GM18505 (cell line): Measurements from ENCODE around the gene TEAD1.

ENCODE experiments used
- ATAC-seq: cut with Tn5 transposase; IDR thresholded peaks from one replicate; pipeline ENCODE4 v1.9.1; 2021; ENCODE audit not compliant: unreplicated experiment
- POLR2A ChIP-seq: IDR thresholded peaks from 4 replicates; pipeline ENCODE4 v1.6.1; 2011; ENCODE audit warnings: borderline replicate concordance; ENCODE audit not compliant: insufficient read depth, insufficient read length; ENCODE audit errors: extremely low read depth

The TEAD1 gene

GRCh38 chr11:12983336-12983735 is 309.1 kb downstream of the TEAD1 start:
- no peak for TF ChIP-seq POLR2A
- ATAC-seq = no peak

- ATAC-seq = no peak
Observed at GRCh38 chr11:12986194-12986898, 312.1 kb downstream of the TEAD1 start.

GRCh38 chr11:12989428-12990161 is 315.4 kb downstream of the TEAD1 start:
- no peak for ATAC-seq

More at GRCh38 chr11:12986194-12986898, 312.1 kb downstream of the TEAD1 start:
- TF ChIP-seq POLR2A = no peak

GRCh38 chr11:12990162-12990480 is 315.9 kb downstream of the TEAD1 start:
- ATAC-seq = no peak
- TF ChIP-seq POLR2A = no peak

More at GRCh38 chr11:12989428-12990161, 315.4 kb downstream of the TEAD1 start:
- TF ChIP-seq POLR2A = no peak

- no peak for TF ChIP-seq POLR2A
- ATAC-seq = no peak
Observed at GRCh38 chr11:12991426-12991825, 317.2 kb downstream of the TEAD1 start.

GRCh38 chr11:12993626-12994025 is 319.4 kb downstream of the TEAD1 start:
- ATAC-seq = no peak
- TF ChIP-seq POLR2A = no peak
